Endodermal cell (in vitro differentiated cells): ENCODE measurements around the gene FHAD1. TPM values are rescaled to one million over a fixed set of nuclear protein-coding genes. Genes with fewer than 3 reads are reported as not detected.

ENCODE experiments used
- DNase-seq: peaks from one replicate; pipeline ENCODE4 v3.0.0-alpha.2; 2017
- H3K27ac ChIP-seq: 2 replicates; pipeline ENCODE4 v1.5.1; 2013; ENCODE audit warnings: mild to moderate bottlenecking, low read depth, low read length, moderate library complexity
- H3K27me3 ChIP-seq: 2 replicates; pipeline ENCODE4 v1.6.1; 2013; ENCODE audit warnings: mild to moderate bottlenecking, low read length, moderate library complexity; ENCODE audit not compliant: insufficient read depth, control insufficient read depth, poor library complexity, severe bottlenecking
- H3K36me3 ChIP-seq: 2 replicates; pipeline ENCODE4 v1.7.0; 2013; ENCODE audit warnings: mild to moderate bottlenecking, low read length, moderate library complexity; ENCODE audit not compliant: control insufficient read depth, insufficient read depth
- H3K4me1 ChIP-seq: one replicate; pipeline ENCODE4 v1.7.0; 2013; ENCODE audit warnings: low read length; ENCODE audit not compliant: control insufficient read depth, insufficient read depth
- H3K4me3 ChIP-seq: 2 replicates; pipeline ENCODE4 v1.5.1; 2013; ENCODE audit warnings: mild to moderate bottlenecking, low read length, moderate library complexity
- H3K9ac ChIP-seq: 2 replicates; pipeline ENCODE4 v1.6.1; 2013; ENCODE audit warnings: mild to moderate bottlenecking, low read length, moderate library complexity; ENCODE audit not compliant: poor library complexity, severe bottlenecking; ENCODE audit errors: extremely low read depth
- H3K9me3 ChIP-seq: 2 replicates; pipeline ENCODE4 v1.6.1; 2013; ENCODE audit warnings: mild to moderate bottlenecking, low read length, moderate library complexity; ENCODE audit not compliant: control insufficient read depth
- H3K27ac Mint-ChIP-seq: 2 replicates; pipeline ENCODE4 v1.8.0; 2020; ENCODE audit warnings: mixed read lengths
- H3K27me3 Mint-ChIP-seq: 2 replicates; pipeline ENCODE4 v1.8.0; 2021; ENCODE audit warnings: mild to moderate bottlenecking, mixed read lengths; ENCODE audit not compliant: insufficient read depth
- H3K36me3 Mint-ChIP-seq: 2 replicates; pipeline ENCODE4 v1.8.0; 2020; ENCODE audit warnings: low read depth, mixed read lengths
- H3K4me1 Mint-ChIP-seq: 2 replicates; pipeline ENCODE4 v1.8.0; 2020; ENCODE audit warnings: mixed read lengths
- H3K4me3 Mint-ChIP-seq: 2 replicates; pipeline ENCODE4 v1.8.0; 2020; ENCODE audit warnings: mild to moderate bottlenecking, moderate library complexity, mixed read lengths
- H3K9me3 Mint-ChIP-seq: 2 replicates; pipeline ENCODE4 v1.8.0; 2020; ENCODE audit warnings: mild to moderate bottlenecking, mixed read lengths
- CTCF ChIP-seq: fragments of 200-600 bp; sonication (generic); conservative IDR thresholded peaks from 2 replicates; pipeline ENCODE4 v1.5.0; 2021; ENCODE audit warnings: antibody characterized with exemption, mild to moderate bottlenecking
- WGBS, 2 experiments: methylation state at CpG; one replicate each; pipeline versions ENCODE4 v1.1.5 to v1.1.7; 2013; ENCODE audit warnings: missing lambda C conversion rate in 2 of 2, mixed read lengths in 1 of 2; ENCODE audit not compliant: insufficient coverage in 1 of 2, insufficient read length in 1 of 2; 5-methylcytosine and 5-hydroxymethylcytosine counted together
- total RNA-seq, 2 donors: library from RNA; stranded (reverse); fragmentation: NEBNext Ultra II Directional in 1 of 2; extraction: Animal tissue kit (Norgen Biotek cat#: 25700) in 1 of 2; gene quantifications; 2 replicates in 1 of 2; 3 replicates in 1 of 2; pipeline ENCODE4 v1.2.1, GENCODE V29; 2021

The FHAD1 gene
- total RNA-seq, 2 donors from 2014 or later, result 2.9 to 3.6 TPM

GRCh38 chr1:15236321-15236721, 10.7 kb upstream of the FHAD1 start:
- H3K4me3 Mint-ChIP-seq, result no peak overlapping the region
- WGBS, 2 experiments, result 90 to 94% methylated on average over 4 to 5 of the region's 5 CpGs
- no peak for TF ChIP-seq CTCF
- no peak overlapping the region for H3K4me3 ChIP-seq
- H3K27me3 ChIP-seq, result no peaks in the 10 kb centered on the region
- DNase-seq, result peak; percentile 64
- H3K9me3 ChIP-seq, result no peaks in the 10 kb centered on the region
- no peaks in the 10 kb centered on the region for H3K4me1 ChIP-seq
- peaks cover 5% of the 10 kb centered on the region for H3K27me3 Mint-ChIP-seq
- H3K27ac Mint-ChIP-seq, result no peak overlapping the region
- H3K4me1 Mint-ChIP-seq, result peaks cover 4% of the 10 kb centered on the region
- no peak overlapping the region for H3K9ac ChIP-seq
- H3K36me3 Mint-ChIP-seq, result no peaks in the 10 kb centered on the region
- H3K9me3 Mint-ChIP-seq, result no peaks in the 10 kb centered on the region
- H3K27ac ChIP-seq, result no peak overlapping the region
- no peaks in the 10 kb centered on the region for H3K36me3 ChIP-seq

GRCh38 chr1:15236746-15237145, 10.3 kb upstream of the FHAD1 start:
- Histone ChIP-seq H3K27ac (no peak overlapping the region), H3K4me1 (no peaks in the 10 kb centered on the region), H3K9ac (no peak overlapping the region), H3K27me3 (no peaks in the 10 kb centered on the region), H3K36me3 (no peaks in the 10 kb centered on the region), H3K4me3 (no peak overlapping the region), H3K9me3 (no peaks in the 10 kb centered on the region)
- H3K27me3 Mint-ChIP-seq, result peaks cover 5% of the 10 kb centered on the region
- peaks cover 4% of the 10 kb centered on the region for H3K4me1 Mint-ChIP-seq
- 90 to 93% methylated on average over 9 of the region's 9 CpGs for WGBS, 2 experiments
- H3K9me3 Mint-ChIP-seq, result no peaks in the 10 kb centered on the region
- H3K4me3 Mint-ChIP-seq, result no peak overlapping the region
- no peaks in the 10 kb centered on the region for H3K36me3 Mint-ChIP-seq
- no peak for TF ChIP-seq CTCF
- no peak for DNase-seq
- H3K27ac Mint-ChIP-seq, result no peak overlapping the region

GRCh38 chr1:15238789-15239188, 8.2 kb upstream of the FHAD1 start:
- 88% methylated on average over 1 of the region's 1 CpG; no CpG with 5 or more reads in 1 of the 2 experiments for WGBS, 2 experiments
- no peak overlapping the region for H3K27ac Mint-ChIP-seq

More at GRCh38 chr1:15238789-15239188, 8.2 kb upstream of the FHAD1 start:
- no peaks in the 10 kb centered on the region for H3K36me3 ChIP-seq
- no peaks in the 10 kb centered on the region for H3K36me3 Mint-ChIP-seq
- peaks cover 5% of the 10 kb centered on the region for H3K27me3 Mint-ChIP-seq
- H3K27me3 ChIP-seq, result no peaks in the 10 kb centered on the region
- H3K4me1 ChIP-seq, result no peaks in the 10 kb centered on the region
- TF ChIP-seq CTCF, result no peak
- no peak overlapping the region for H3K9ac ChIP-seq
- H3K9me3 Mint-ChIP-seq, result no peaks in the 10 kb centered on the region
- H3K9me3 ChIP-seq, result no peaks in the 10 kb centered on the region
- no peak overlapping the region for H3K4me3 ChIP-seq
- DNase-seq, result no peak
- H3K4me1 Mint-ChIP-seq, result peaks cover 4% of the 10 kb centered on the region
- no peak overlapping the region for H3K4me3 Mint-ChIP-seq
- no peak overlapping the region for H3K27ac ChIP-seq
